Loucy (cell line): Measurements from ENCODE around the gene KRTAP4-7.

Source experiments
- H2AFZ ChIP-seq: fragments of 200-600 bp; sonication (generic); 2 replicates; pipeline ENCODE4 v1.6.0; 2016; ENCODE audit warnings: antibody characterized with exemption, mild to moderate bottlenecking, low read length, moderate library complexity
- H3F3A ChIP-seq: fragments of 200-600 bp; 2 replicates; pipeline ENCODE4 v1.6.0; 2016; ENCODE audit warnings: antibody characterized with exemption, low read depth, mild to moderate bottlenecking
- H3K27me3 ChIP-seq: fragments of 200-600 bp; sonication (generic); 2 replicates; pipeline ENCODE4 v1.6.1; 2014; ENCODE audit warnings: low read length, mild to moderate bottlenecking; ENCODE audit not compliant: insufficient read depth, poor library complexity, severe bottlenecking
- H3K36me3 ChIP-seq: fragments of 200-600 bp; sonication (generic); 2 replicates; pipeline ENCODE4 v1.6.1; 2016; ENCODE audit warnings: low read length; ENCODE audit not compliant: insufficient read depth
- H3K4me1 ChIP-seq: fragments of 200-600 bp; sonication (generic); 2 replicates; pipeline ENCODE4 v1.5.1; 2014; ENCODE audit warnings: low read length, mild to moderate bottlenecking; ENCODE audit not compliant: insufficient read depth, poor library complexity, severe bottlenecking
- H3K4me2 ChIP-seq: fragments of 200-600 bp; sonication (generic); 2 replicates; pipeline ENCODE4 v1.6.0; 2014; ENCODE audit warnings: antibody characterized with exemption, low read length, low read depth, mild to moderate bottlenecking; ENCODE audit not compliant: poor library complexity, severe bottlenecking
- H3K4me3 ChIP-seq: fragments of 200-600 bp; sonication (generic); 2 replicates; pipeline ENCODE4 v1.5.1; 2014; ENCODE audit warnings: low read length, mild to moderate bottlenecking, mixed read lengths; ENCODE audit not compliant: poor library complexity, severe bottlenecking
- H3K79me2 ChIP-seq: fragments of 200-600 bp; sonication (generic); 2 replicates; pipeline ENCODE4 v1.6.1; 2014; ENCODE audit warnings: low read length; ENCODE audit not compliant: insufficient read depth
- H3K9ac ChIP-seq: fragments of 200-600 bp; sonication (generic); 2 replicates; pipeline ENCODE4 v1.6.0; 2014; ENCODE audit warnings: mild to moderate bottlenecking, low read depth, low read length, moderate library complexity; ENCODE audit not compliant: poor library complexity, severe bottlenecking
- H3K9me2 ChIP-seq: fragments of 200-600 bp; sonication (generic); replicated peaks from 2 replicates; pipeline ENCODE4 v1.6.1; 2016; ENCODE audit warnings: low read depth, low read length, mixed read lengths
- H3K9me3 ChIP-seq: fragments of 200-600 bp; sonication (generic); 2 replicates; pipeline ENCODE4 v1.6.1; 2014; ENCODE audit warnings: mild to moderate bottlenecking, antibody characterized with exemption, low read length, low read depth; ENCODE audit not compliant: insufficient read depth
- H4K20me1 ChIP-seq: fragments of 200-600 bp; sonication (generic); 2 replicates; pipeline ENCODE4 v1.6.0; 2014; ENCODE audit warnings: antibody characterized with exemption, low read length, mild to moderate bottlenecking; ENCODE audit not compliant: insufficient read depth, poor library complexity, severe bottlenecking
- EZH2phosphoT487 ChIP-seq: fragments of 200-600 bp; IDR thresholded peaks from 2 replicates; pipeline ENCODE4 v1.6.1; 2018; ENCODE audit warnings: antibody characterized with exemption, mild to moderate bottlenecking, moderate library complexity, borderline replicate concordance
- TF ChIP-seq, protein P1 (sequence below): fragments of 200-600 bp; sonication (generic); conservative IDR thresholded peaks from 2 replicates; pipeline ENCODE4 v1.5.1; 2014; ENCODE audit warnings: mild to moderate bottlenecking, antibody characterized with exemption, low read length

Gene KRTAP4-7

GRCh38 chr17:41126412-41126811 lies 42.5 kb downstream of the KRTAP4-7 start:
- H3K4me1 ChIP-seq, result peaks cover 34% of the 10 kb centered on the region
- no peaks in the 10 kb centered on the region for H3K27me3 ChIP-seq
- no peaks in the 10 kb centered on the region for H3K9me2 ChIP-seq
- H2AFZ ChIP-seq, result no peak overlapping the region
- TF ChIP-seq EZH2phosphoT487, result no peak
- TF ChIP-seq, protein P1, sequence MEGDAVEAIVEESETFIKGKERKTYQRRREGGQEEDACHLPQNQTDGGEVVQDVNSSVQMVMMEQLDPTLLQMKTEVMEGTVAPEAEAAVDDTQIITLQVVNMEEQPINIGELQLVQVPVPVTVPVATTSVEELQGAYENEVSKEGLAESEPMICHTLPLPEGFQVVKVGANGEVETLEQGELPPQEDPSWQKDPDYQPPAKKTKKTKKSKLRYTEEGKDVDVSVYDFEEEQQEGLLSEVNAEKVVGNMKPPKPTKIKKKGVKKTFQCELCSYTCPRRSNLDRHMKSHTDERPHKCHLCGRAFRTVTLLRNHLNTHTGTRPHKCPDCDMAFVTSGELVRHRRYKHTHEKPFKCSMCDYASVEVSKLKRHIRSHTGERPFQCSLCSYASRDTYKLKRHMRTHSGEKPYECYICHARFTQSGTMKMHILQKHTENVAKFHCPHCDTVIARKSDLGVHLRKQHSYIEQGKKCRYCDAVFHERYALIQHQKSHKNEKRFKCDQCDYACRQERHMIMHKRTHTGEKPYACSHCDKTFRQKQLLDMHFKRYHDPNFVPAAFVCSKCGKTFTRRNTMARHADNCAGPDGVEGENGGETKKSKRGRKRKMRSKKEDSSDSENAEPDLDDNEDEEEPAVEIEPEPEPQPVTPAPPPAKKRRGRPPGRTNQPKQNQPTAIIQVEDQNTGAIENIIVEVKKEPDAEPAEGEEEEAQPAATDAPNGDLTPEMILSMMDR, result no peak
- H3K4me3 ChIP-seq, result no peak overlapping the region
- no peaks in the 10 kb centered on the region for H4K20me1 ChIP-seq
- no peaks in the 10 kb centered on the region; the same call in 1 of the 2 replicates for H3F3A ChIP-seq
- no peaks in the 10 kb centered on the region for H3K9me3 ChIP-seq
- no peak overlapping the region for H3K9ac ChIP-seq
- no peaks in the 10 kb centered on the region for H3K36me3 ChIP-seq
- H3K79me2 ChIP-seq, result no peaks in the 10 kb centered on the region
- peak overlapping the region; percentile 56 for H3K4me2 ChIP-seq

DNA sequence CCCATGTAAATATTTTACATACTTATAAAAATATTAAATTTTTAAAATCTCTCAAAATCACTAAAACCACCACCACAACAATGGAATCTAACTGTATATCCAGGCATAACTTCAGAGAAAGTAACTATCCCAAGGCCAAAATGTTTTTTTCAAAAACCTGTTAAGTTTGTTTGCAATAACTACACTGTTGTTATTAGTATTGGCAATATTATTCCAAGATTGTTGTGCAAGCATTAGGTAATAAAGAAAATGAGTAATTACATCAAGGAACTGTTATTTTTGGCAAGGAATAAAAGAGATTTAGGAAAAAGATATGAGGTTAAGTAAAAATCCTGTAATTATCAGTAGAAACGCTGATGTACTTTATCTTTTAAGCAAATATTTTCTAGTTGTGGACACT lies 43.4 kb downstream of the KRTAP4-7 start:
- H3K4me2 ChIP-seq, result no peak overlapping the region
- H3K9me2 ChIP-seq, result no peaks in the 10 kb centered on the region
- no peak overlapping the region for H3K9ac ChIP-seq
- H3K4me3 ChIP-seq, result no peak overlapping the region
- H2AFZ ChIP-seq, result no peak overlapping the region
- no peaks in the 10 kb centered on the region for H3K79me2 ChIP-seq
- H3K27me3 ChIP-seq, result no peaks in the 10 kb centered on the region
- peaks cover 38% of the 10 kb centered on the region for H3K4me1 ChIP-seq
- no peaks in the 10 kb centered on the region for H4K20me1 ChIP-seq
- no peaks in the 10 kb centered on the region for H3K36me3 ChIP-seq
- H3F3A ChIP-seq, result no peaks in the 10 kb centered on the region; the same call in 1 of the 2 replicates
- H3K9me3 ChIP-seq, result no peaks in the 10 kb centered on the region
- TF ChIP-seq EZH2phosphoT487, result no peak
- TF ChIP-seq, protein P1, result no peak

DNA sequence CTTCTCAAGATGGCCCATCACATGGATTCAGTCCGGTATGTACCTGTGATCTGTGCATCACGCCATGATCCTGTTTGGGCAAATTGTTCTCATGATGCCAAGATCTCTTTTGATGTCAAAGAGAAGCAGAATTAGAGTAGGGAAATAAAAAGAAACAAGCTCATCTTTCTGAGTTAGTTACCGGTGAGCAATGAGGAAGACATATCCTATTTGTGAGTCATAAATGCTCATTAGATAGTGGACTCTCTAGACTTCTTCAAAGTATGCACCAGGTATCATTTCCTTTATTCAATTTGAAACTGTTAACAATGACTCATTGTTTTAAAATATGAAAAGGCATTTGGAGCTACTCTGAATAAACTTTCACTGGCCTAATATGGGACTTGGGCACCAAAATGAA lies 48.0 kb downstream of the KRTAP4-7 start:
- H3K9ac ChIP-seq, result no peak overlapping the region
- H4K20me1 ChIP-seq, result no peaks in the 10 kb centered on the region
- no peaks in the 10 kb centered on the region for H3K27me3 ChIP-seq
- no peaks in the 10 kb centered on the region for H3K79me2 ChIP-seq
- H3K4me1 ChIP-seq, result peaks cover 18% of the 10 kb centered on the region
- no peaks in the 10 kb centered on the region for H3K9me2 ChIP-seq
- TF ChIP-seq EZH2phosphoT487, result no peak
- H3F3A ChIP-seq, result no peaks in the 10 kb centered on the region
- H3K4me3 ChIP-seq, result no peak overlapping the region
- no peak overlapping the region for H3K4me2 ChIP-seq
- no peaks in the 10 kb centered on the region for H3K36me3 ChIP-seq
- no peaks in the 10 kb centered on the region for H3K9me3 ChIP-seq
- H2AFZ ChIP-seq, result no peak overlapping the region
